Neuronal stem cell (in vitro differentiated cells): ENCODE measurements around the gene NEXN. TPM values are rescaled to one million over a fixed set of nuclear protein-coding genes. Genes with fewer than 3 reads are reported as not detected.
A peak's percentile ranks its signal among the peaks of the same experiment; 100 is the strongest.

ENCODE experiments used
- DNase-seq: peaks from one replicate; pipeline ENCODE4 v3.0.0-alpha.2; 2013; ENCODE audit warnings: low spot score
- H2AFZ ChIP-seq: one replicate; pipeline ENCODE4 v1.6.1; 2013; ENCODE audit warnings: mild to moderate bottlenecking, low read length, inconsistent platforms
- H2AK5ac ChIP-seq: 2 replicates; pipeline ENCODE4 v1.6.1; 2013; ENCODE audit warnings: low read depth, mild to moderate bottlenecking, inconsistent platforms, low read length, moderate library complexity, mixed read lengths
- H2BK120ac ChIP-seq: 2 replicates; pipeline ENCODE4 v1.6.1; 2013; ENCODE audit warnings: low read depth, mild to moderate bottlenecking, inconsistent platforms, low read length, moderate library complexity, mixed read lengths
- H2BK12ac ChIP-seq: one replicate; pipeline ENCODE4 v1.6.1; 2013; ENCODE audit warnings: low read length, inconsistent platforms
- H2BK15ac ChIP-seq: 2 replicates; pipeline ENCODE4 v1.6.1; 2013; ENCODE audit warnings: mild to moderate bottlenecking, low read length, inconsistent platforms, mixed read lengths
- H2BK5ac ChIP-seq: one replicate; pipeline ENCODE4 v1.6.1; 2013; ENCODE audit warnings: inconsistent platforms, mild to moderate bottlenecking, low read length, moderate library complexity
- H3K14ac ChIP-seq: one replicate; pipeline ENCODE4 v1.6.1; 2013; ENCODE audit warnings: low read length, inconsistent platforms
- H3K18ac ChIP-seq: 2 replicates; pipeline ENCODE4 v1.6.1; 2013; ENCODE audit warnings: low read length, inconsistent platforms
- H3K23ac ChIP-seq: 2 replicates; pipeline ENCODE4 v1.6.1; 2013; ENCODE audit warnings: low read depth, mild to moderate bottlenecking, mixed read lengths, low read length, inconsistent platforms; ENCODE audit not compliant: poor library complexity
- H3K27ac ChIP-seq: replicated peaks from 3 replicates; pipeline ENCODE4 v1.5.1; 2013; ENCODE audit warnings: low read length, inconsistent platforms
- H3K27me3 ChIP-seq, 3 experiments: 2 replicates each; pipeline ENCODE4 v1.6.1; 2013; ENCODE audit warnings: low read length in 3 of 3, mild to moderate bottlenecking in 2 of 3, inconsistent platforms in 1 of 3, low read depth in 1 of 3, mixed read lengths in 1 of 3, moderate library complexity in 1 of 3; ENCODE audit not compliant: control insufficient read depth in 3 of 3, insufficient read depth in 3 of 3
- H3K36me3 ChIP-seq, 2 donors: replicated peaks in 1 of 2; 2 replicates each; pipeline ENCODE4 v1.6.1; 2013; ENCODE audit warnings: low read length in 2 of 2; ENCODE audit not compliant: control insufficient read depth in 2 of 2, insufficient read depth in 2 of 2
- H3K4ac ChIP-seq: 2 replicates; pipeline ENCODE4 v1.6.1; 2013; ENCODE audit warnings: inconsistent platforms, mild to moderate bottlenecking, low read length, moderate library complexity
- H3K4me1 ChIP-seq, 2 donors: 1 replicate in 1 of 2; 2 replicates in 1 of 2; pipeline ENCODE4 v1.6.1; 2013; ENCODE audit warnings: low read length in 2 of 2, low read depth in 1 of 2; ENCODE audit not compliant: control insufficient read depth in 2 of 2, insufficient read depth in 1 of 2
- H3K4me2 ChIP-seq: one replicate; pipeline ENCODE4 v1.6.1; 2013; ENCODE audit warnings: mild to moderate bottlenecking, low read length, inconsistent platforms; ENCODE audit not compliant: insufficient read depth, poor library complexity, severe bottlenecking
- H3K4me3 ChIP-seq, 2 donors: 2 replicates each; pipeline ENCODE4 v1.5.1; 2013; ENCODE audit warnings: low read length in 2 of 2, mild to moderate bottlenecking in 2 of 2, inconsistent platforms in 1 of 2, moderate library complexity in 1 of 2
- H3K79me1 ChIP-seq: one replicate; pipeline ENCODE4 v1.6.1; 2013; ENCODE audit warnings: low read depth, mild to moderate bottlenecking, inconsistent platforms, low read length, moderate library complexity
- H3K9ac ChIP-seq: one replicate; pipeline ENCODE4 v1.6.1; 2013; ENCODE audit warnings: mild to moderate bottlenecking, low read depth, low read length, inconsistent platforms; ENCODE audit not compliant: poor library complexity
- H3K9me3 ChIP-seq, 2 donors: replicated peaks in 1 of 2; 2 replicates each; pipeline versions ENCODE3 to v1.6.1; 2013; ENCODE audit warnings: low read length in 2 of 2, mild to moderate bottlenecking in 2 of 2, inconsistent platforms in 1 of 2, low read depth in 1 of 2, mixed read lengths in 1 of 2, moderate library complexity in 1 of 2; ENCODE audit not compliant: control insufficient read depth in 2 of 2, insufficient read depth in 1 of 2
- H4K8ac ChIP-seq: one replicate; pipeline ENCODE4 v1.6.1; 2013; ENCODE audit warnings: low read depth, mild to moderate bottlenecking, inconsistent platforms, low read length, moderate library complexity
- H4K91ac ChIP-seq: one replicate; pipeline ENCODE4 v1.6.1; 2013; ENCODE audit warnings: low read length, low read depth, mild to moderate bottlenecking, inconsistent platforms; ENCODE audit not compliant: poor library complexity
- WGBS, 2 donors: extraction: QIAGEN DNeasy Blood & Tissue Kit; methylation state at CpG; one replicate each; pipeline ENCODE4 v1.1.7; 2013; ENCODE audit warnings: missing lambda C conversion rate in 2 of 2, mixed read lengths in 1 of 2; ENCODE audit not compliant: insufficient read length in 2 of 2, insufficient replicate concordance in 1 of 2; ENCODE audit errors: extremely low coverage in 2 of 2; 5-methylcytosine and 5-hydroxymethylcytosine counted together
- polyA plus RNA-seq, 2 experiments: library from polyadenylated mRNA; stranded (reverse); fragments of 200-250 nt; gene quantifications; one replicate each; pipeline ENCODE4 v1.2.3, GENCODE V29; 2013

Gene NEXN
- polyA plus RNA-seq (2013, experiment 1 of 2): 18.3 TPM
- polyA plus RNA-seq (2013, experiment 2 of 2): 19.5 TPM

DNA sequence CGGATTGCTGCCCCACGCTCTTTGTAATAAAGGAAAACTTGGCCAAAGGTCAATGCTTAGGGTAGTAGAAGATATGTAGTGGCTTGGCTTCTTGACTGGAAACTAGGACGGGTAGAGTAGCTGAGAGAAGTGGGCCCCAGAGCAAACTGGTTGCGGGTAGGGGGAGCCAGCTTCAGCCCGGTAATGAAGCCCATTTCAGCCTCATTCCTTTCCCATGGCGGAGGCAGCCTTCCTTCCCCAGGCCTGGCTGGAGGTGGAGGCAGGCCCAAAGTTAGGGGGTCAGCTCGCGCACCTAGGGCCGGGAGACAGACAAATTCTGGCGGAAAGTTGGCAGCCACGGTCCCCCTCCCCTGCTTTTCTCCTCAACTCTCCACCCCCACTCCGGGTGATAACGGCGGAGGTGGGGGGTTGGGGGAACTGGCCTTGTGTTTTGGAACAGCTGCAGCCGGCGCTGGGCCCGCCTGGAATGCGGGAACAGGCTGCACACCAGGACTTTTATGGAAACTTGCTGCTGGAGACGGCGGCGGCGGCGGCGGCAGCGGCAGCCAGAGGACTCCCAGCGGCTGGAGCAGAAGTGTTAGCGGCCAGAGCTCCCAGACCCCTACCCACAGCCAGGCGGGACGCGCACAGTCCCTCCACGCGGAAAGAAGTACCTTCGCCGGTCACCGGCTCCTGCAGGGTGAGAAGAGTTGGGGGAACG is at the start of gene NEXN:
Gene NEXN (plus strand): TSS at position 544 of the 700 bp plus-strand sequence. CDS start 27,483 bp downstream, outside the sequence.
- Histone ChIP-seq H3K4me3 (peak within 1 kb of the TSS; percentile 94 to 97), H3K14ac (peak within 1 kb of the TSS; percentile 99), H3K23ac (peak within 1 kb of the TSS; percentile 85), H2BK12ac (peak within 1 kb of the TSS; percentile 84), H4K8ac (peak within 1 kb of the TSS; percentile 82), H2BK15ac (peak within 1 kb of the TSS; percentile 98), H2BK5ac (peak within 1 kb of the TSS; percentile 99), H3K36me3 (no peaks in the 10 kb centered on the region), H3K4ac (peak within 1 kb of the TSS; percentile 95), H3K18ac (peak within 1 kb of the TSS; percentile 99), H2AK5ac (peak within 1 kb of the TSS; percentile 46), H3K27ac (peak within 1 kb of the TSS; percentile 96), H4K91ac (peak within 1 kb of the TSS; percentile 72), H3K4me2 (peak within 1 kb of the TSS; percentile 83), H2BK120ac (peak within 1 kb of the TSS; percentile 91), H3K9ac (peak within 1 kb of the TSS; percentile 94), H3K4me1 (peaks cover 6% of the 10 kb centered on the region in 2 donors), H3K9me3 (no peaks in the 10 kb centered on the region), H3K79me1 (no peaks in the 10 kb centered on the region), H2AFZ (peak within 1 kb of the TSS; percentile 100), H3K27me3 (no peaks in the 10 kb centered on the region)
- DNase-seq: peak; percentile 82
- WGBS, 2 donors: no CpG with 5 or more reads among the region's 36 CpGs

DNA sequence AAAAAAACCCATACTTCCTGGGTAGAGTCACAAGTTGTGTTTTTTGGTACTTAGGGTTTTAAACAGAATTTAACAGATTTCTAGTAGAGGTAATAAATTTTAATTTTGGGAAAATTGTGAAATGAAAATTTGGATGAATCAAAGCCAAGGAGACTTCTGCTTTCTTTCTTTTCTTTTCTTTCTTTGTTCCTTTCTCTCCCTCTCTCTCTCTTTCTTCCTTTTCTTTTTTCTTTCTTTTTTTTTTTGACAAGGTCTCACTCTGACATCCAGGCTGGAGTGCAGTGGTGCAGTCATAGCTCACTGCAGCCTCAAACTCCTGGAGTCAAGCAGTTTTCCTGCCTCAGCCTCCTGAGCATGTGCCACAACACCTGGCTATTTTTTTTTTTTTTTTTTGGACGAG is 46.9 kb upstream of the NEXN start:
- no peak overlapping the region for H4K8ac ChIP-seq
- H3K23ac ChIP-seq: no peak overlapping the region
- no peaks in the 10 kb centered on the region for H3K79me1 ChIP-seq
- H3K4me1 ChIP-seq: no peaks in the 10 kb centered on the region
- no peak overlapping the region for H3K4me3 ChIP-seq
- WGBS, 2 donors: no CpG with 5 or more reads among the region's 1 CpG
- no peak for DNase-seq
- H3K4me2 ChIP-seq: no peak overlapping the region
- no peak overlapping the region for H3K18ac ChIP-seq
- no peak overlapping the region for H3K4ac ChIP-seq
- H3K27ac ChIP-seq: no peak overlapping the region
- H2BK15ac ChIP-seq: no peak overlapping the region
- no peak overlapping the region for H2BK120ac ChIP-seq
- no peak overlapping the region for H2BK12ac ChIP-seq
- H2AK5ac ChIP-seq: no peak overlapping the region
- no peak overlapping the region for H3K14ac ChIP-seq
- no peak overlapping the region for H4K91ac ChIP-seq
- H2AFZ ChIP-seq: no peak overlapping the region
- H3K9ac ChIP-seq: no peak overlapping the region
- peaks cover 0 to 19% of the 10 kb centered on the region in 2 donors for H3K36me3 ChIP-seq
- no peaks in the 10 kb centered on the region for H3K27me3 ChIP-seq
- H2BK5ac ChIP-seq: no peak overlapping the region
- no peaks in the 10 kb centered on the region for H3K9me3 ChIP-seq

DNA sequence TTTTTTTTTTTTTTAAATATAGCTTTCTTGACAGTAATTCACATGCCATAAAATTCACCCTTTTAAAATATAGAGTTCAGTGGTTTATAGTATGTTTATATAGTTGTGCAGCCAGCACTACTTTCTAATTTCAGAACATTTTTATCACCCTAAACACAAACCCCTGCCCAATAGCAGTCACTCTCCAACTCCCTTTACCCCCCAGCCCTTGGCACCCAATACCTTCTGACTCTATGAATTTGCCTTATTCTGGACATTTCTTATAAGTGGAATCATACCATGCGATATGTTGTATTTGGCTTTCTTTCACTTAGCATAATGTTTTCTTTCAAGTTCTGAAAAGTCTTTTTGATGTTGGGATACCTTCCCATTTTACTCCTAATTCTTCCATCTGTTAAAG is 42.5 kb upstream of the NEXN start:
- WGBS, 2 donors: no CpG with 5 or more reads among the region's 1 CpG
- Histone ChIP-seq H3K4ac (no peak overlapping the region), H2BK5ac (no peak overlapping the region), H3K9ac (no peak overlapping the region), H3K4me1 (no peaks in the 10 kb centered on the region), H2AFZ (no peak overlapping the region), H3K4me2 (no peak overlapping the region), H3K36me3 (peaks cover 0 to 14% of the 10 kb centered on the region in 2 donors), H3K4me3 (no peak overlapping the region), H3K27ac (no peak overlapping the region), H2AK5ac (no peak overlapping the region), H3K18ac (no peak overlapping the region), H4K91ac (no peak overlapping the region), H3K27me3 (no peaks in the 10 kb centered on the region), H3K9me3 (no peaks in the 10 kb centered on the region), H3K79me1 (no peaks in the 10 kb centered on the region), H2BK12ac (no peak overlapping the region), H2BK15ac (no peak overlapping the region), H2BK120ac (no peak overlapping the region), H4K8ac (no peak overlapping the region), H3K23ac (no peak overlapping the region), H3K14ac (no peak overlapping the region)
- no peak for DNase-seq

DNA sequence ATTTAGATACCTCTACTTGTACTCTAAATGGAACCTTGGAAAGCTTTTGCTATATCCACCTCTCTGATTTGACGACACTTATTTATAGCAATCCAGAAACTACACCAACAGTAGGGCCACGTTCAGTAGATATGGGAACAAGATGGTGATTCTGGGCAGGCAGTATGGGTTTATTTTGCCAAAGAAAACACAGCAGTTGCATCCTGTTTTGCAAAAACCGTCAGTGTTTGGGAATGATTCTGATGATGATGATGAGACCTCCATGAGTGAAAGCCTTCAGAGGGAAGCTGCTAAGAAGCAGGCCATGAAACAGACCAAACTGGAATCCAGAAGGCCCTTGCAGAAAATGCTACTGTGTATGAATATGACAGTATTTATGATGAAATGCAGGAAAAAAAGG is 41.5 kb upstream of the NEXN start:
- Histone ChIP-seq H2AFZ (no peak overlapping the region), H3K27me3 (no peaks in the 10 kb centered on the region), H3K4me3 (no peak overlapping the region), H2BK15ac (no peak overlapping the region), H2BK12ac (no peak overlapping the region), H3K4me2 (no peak overlapping the region), H2BK120ac (no peak overlapping the region), H3K79me1 (no peaks in the 10 kb centered on the region), H2BK5ac (no peak overlapping the region), H3K9ac (no peak overlapping the region), H3K18ac (no peak overlapping the region), H4K91ac (no peak overlapping the region), H3K14ac (no peak overlapping the region), H3K4ac (no peak overlapping the region), H3K9me3 (no peaks in the 10 kb centered on the region), H3K36me3 (peaks cover 0 to 14% of the 10 kb centered on the region in 2 donors), H3K27ac (no peak overlapping the region), H4K8ac (no peak overlapping the region), H3K4me1 (no peaks in the 10 kb centered on the region), H2AK5ac (no peak overlapping the region), H3K23ac (no peak overlapping the region)
- DNase-seq: no peak
- no CpG with 5 or more reads among the region's 3 CpGs for WGBS, 2 donors
